Measurements from ENCODE around the gene LRRC42. TPM values are rescaled to one million over a fixed set of nuclear protein-coding genes. Genes with fewer than 3 reads are reported as not detected.

The LRRC42 gene
- total and polyA plus RNA-seq, 12 donors: 15.2 to 43.4 (median 31.6) TPM

- H3K4me1 ChIP-seq (replicated peaks in 1 of 2): no peaks in the 10 kb centered on the region
- H3K9me3 ChIP-seq (replicated peaks in 1 of 3): peaks cover 0 to 4% (median 0%) of the 10 kb centered on the region in 3 donors
- WGBS, 4 donors: 94 to 97% (median 94%) methylated on average over 3 of the region's 3 CpGs
- DNase-seq: no peak
- no peak for TF ChIP-seq CTCF (IDR thresholded peaks at IDR 0.05)
- TF ChIP-seq POLR2A (IDR thresholded peaks at IDR 0.05): no peak
- H3K27me3 ChIP-seq: no peaks in the 10 kb centered on the region
- peaks cover 0 to 7% of the 10 kb centered on the region in 2 donors for H3K36me3 ChIP-seq (replicated peaks in 1 of 2)
- intact Hi-C loops (cut with DNase I): no loop called here
- no peak overlapping the region for H3K27ac ChIP-seq
- no peak overlapping the region for H3K4me3 ChIP-seq
Measured at GRCh38 chr1:53930932-53931331, 15.2 kb upstream of the LRRC42 start.

DNA sequence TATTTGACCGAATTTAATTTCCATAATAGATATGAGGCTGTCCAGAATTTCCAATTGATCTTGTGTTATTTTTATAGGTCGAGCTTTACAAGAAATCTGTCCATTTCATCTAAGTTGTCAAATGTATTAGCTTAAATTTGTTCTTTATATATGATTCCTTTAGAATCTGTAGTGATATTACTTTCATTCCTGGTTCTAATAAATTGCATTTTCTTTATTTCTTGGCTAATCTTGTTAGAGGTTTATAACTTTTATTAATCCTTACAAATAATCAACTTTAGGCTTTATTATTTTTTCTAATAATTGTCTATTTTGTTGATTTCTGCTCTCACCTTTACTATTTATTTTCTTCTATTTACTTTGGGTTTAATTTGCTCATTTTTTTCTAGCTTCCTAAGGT is 14.6 kb upstream of the LRRC42 start:
- no peak for TF ChIP-seq POLR2A (IDR thresholded peaks at IDR 0.05)
- TF ChIP-seq CTCF (IDR thresholded peaks at IDR 0.05): no peak
- Histone ChIP-seq H3K36me3 (replicated peaks in 1 of 2) (peaks cover 0 to 7% of the 10 kb centered on the region in 2 donors), H3K9me3 (replicated peaks in 1 of 3) (peaks cover 0 to 4% (median 0%) of the 10 kb centered on the region in 3 donors), H3K4me3 (no peak overlapping the region), H3K4me1 (replicated peaks in 1 of 2) (no peaks in the 10 kb centered on the region), H3K27me3 (no peaks in the 10 kb centered on the region), H3K27ac (no peak overlapping the region)
- 96 to 100% (median 98%) methylated on average over 2 of the region's 2 CpGs for WGBS, 4 donors
- no peak for DNase-seq
- intact Hi-C loops (cut with DNase I): no loop called here

DNA sequence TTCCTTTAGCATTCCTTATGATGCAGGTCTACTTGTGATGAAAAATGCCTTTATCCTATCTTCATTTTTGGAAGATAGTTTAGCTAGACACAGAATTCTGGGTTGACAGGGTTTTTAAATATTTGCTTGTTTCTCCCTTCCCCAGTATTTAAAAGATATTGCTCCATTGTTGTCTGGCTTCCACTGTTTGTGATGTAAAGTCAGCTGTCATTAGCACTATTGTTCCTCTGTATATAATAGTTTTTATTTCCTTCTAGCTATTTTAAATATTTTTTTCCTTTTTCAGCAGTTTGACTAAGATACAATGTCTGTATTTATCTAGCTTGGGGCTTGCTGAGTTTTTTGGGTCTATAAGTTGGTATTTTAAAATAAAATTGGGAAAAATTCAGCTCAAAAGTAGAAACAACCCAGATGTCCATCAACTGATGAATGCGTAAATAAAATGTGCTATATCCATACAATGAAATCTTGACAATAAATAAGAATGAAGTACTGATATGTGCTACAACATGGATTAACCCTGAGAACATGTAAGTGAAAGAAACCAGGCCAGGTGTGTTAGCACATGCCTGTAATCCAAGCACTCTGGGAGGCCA is 11.9 kb upstream of the LRRC42 start:
- TF ChIP-seq POLR2A (IDR thresholded peaks at IDR 0.05) (no peak), CTCF (IDR thresholded peaks at IDR 0.05) (no peak)
- H3K27ac ChIP-seq: no peak overlapping the region
- no peaks in the 10 kb centered on the region for H3K36me3 ChIP-seq (replicated peaks in 1 of 2)
- no peak overlapping the region for H3K4me3 ChIP-seq
- no peaks in the 10 kb centered on the region for H3K27me3 ChIP-seq
- H3K9me3 ChIP-seq (replicated peaks in 1 of 3): peaks cover 0 to 4% (median 0%) of the 10 kb centered on the region in 3 donors
- WGBS, 4 donors: 96 to 100% (median 100%) methylated on average over 1 of the region's 1 CpG
- intact Hi-C loops (cut with DNase I): no loop called here
- no peak for DNase-seq
- peaks cover 0 to 7% of the 10 kb centered on the region in 2 donors for H3K4me1 ChIP-seq (replicated peaks in 1 of 2)

DNA sequence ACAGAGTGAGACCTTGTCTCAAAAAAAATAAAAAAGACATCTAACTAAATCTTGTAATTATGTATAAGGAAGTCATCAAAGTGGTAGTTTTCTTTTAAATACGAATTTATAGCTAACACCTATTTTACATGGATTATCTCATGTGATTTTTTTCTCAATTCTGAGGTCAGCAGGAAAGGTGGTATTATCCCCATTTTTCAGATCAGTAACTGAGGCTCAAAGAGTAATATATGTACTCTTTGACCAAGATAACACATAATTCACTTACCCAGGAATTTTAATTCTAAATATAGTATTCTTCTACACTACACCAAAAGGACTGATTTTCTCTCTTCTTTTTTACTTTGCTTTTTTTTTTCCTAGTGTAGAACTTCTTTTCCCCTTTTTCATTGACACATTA is 9.7 kb upstream of the LRRC42 start:
- TF ChIP-seq CTCF (IDR thresholded peaks at IDR 0.05) (no peak), POLR2A (IDR thresholded peaks at IDR 0.05) (no peak)
- DNase-seq: no peak
- Histone ChIP-seq H3K36me3 (replicated peaks in 1 of 2) (no peaks in the 10 kb centered on the region), H3K27ac (no peak overlapping the region), H3K4me1 (replicated peaks in 1 of 2) (peaks cover 0 to 7% of the 10 kb centered on the region in 2 donors), H3K9me3 (replicated peaks in 1 of 3) (peaks cover 0 to 4% (median 0%) of the 10 kb centered on the region in 3 donors), H3K4me3 (no peak overlapping the region), H3K27me3 (no peaks in the 10 kb centered on the region)
- 92 to 98% (median 95%) methylated on average over 1 of the region's 1 CpG for WGBS, 4 donors
- intact Hi-C loops (cut with DNase I): no loop called here
